OCI-LY1 (cell line): Measurements from ENCODE around the gene NEMF.
"Not testable (repeated sequence)": the region's sequence is repeated elsewhere in the genome, so short reads cannot be mapped to it uniquely, and the experiment has no call there.

ENCODE experiments used
- H2AFZ ChIP-seq: fragments of 200-600 bp; sonication (generic), shearing (Covaris generic); 2 replicates; pipeline ENCODE4 v1.6.0; 2014; ENCODE audit warnings: antibody characterized with exemption, mild to moderate bottlenecking, low read length
- H3F3A ChIP-seq: fragments of 200-600 bp; sonication (generic), shearing (Covaris generic); 2 replicates; pipeline ENCODE4 v1.6.0; 2014; ENCODE audit warnings: mild to moderate bottlenecking, antibody characterized with exemption, low read length, moderate library complexity; ENCODE audit not compliant: insufficient read depth
- H3K27ac ChIP-seq: fragments of 200-600 bp; sonication (generic); 2 replicates; pipeline ENCODE4 v1.5.1; 2014; ENCODE audit warnings: low read length, mixed run types, mild to moderate bottlenecking, low read depth; ENCODE audit not compliant: poor library complexity, severe bottlenecking
- H3K27me3 ChIP-seq: fragments of 200-600 bp; sonication (generic); 2 replicates; pipeline ENCODE4 v1.6.0; 2014; ENCODE audit warnings: antibody characterized with exemption, mild to moderate bottlenecking, low read length, moderate library complexity; ENCODE audit not compliant: insufficient read depth
- H3K36me3 ChIP-seq: fragments of 200-600 bp; sonication (generic); 2 replicates; pipeline ENCODE4 v1.6.1; 2014; ENCODE audit warnings: mild to moderate bottlenecking, antibody characterized with exemption, low read length, moderate library complexity, mixed read lengths; ENCODE audit not compliant: insufficient read depth
- H3K4me1 ChIP-seq: fragments of 200-600 bp; sonication (generic); 2 replicates; pipeline ENCODE4 v1.5.1; 2014; ENCODE audit warnings: mild to moderate bottlenecking, low read length, moderate library complexity; ENCODE audit not compliant: insufficient read depth, severe bottlenecking
- H3K4me2 ChIP-seq: fragments of 200-600 bp; sonication (generic), shearing (Covaris generic); 2 replicates; pipeline ENCODE4 v1.6.1; 2014; ENCODE audit warnings: low read length
- H3K4me3 ChIP-seq: fragments of 200-600 bp; sonication (generic); 2 replicates; pipeline ENCODE4 v1.5.1; 2014; ENCODE audit warnings: low read length, low read depth, mild to moderate bottlenecking, mixed read lengths; ENCODE audit not compliant: poor library complexity, severe bottlenecking
- H3K79me2 ChIP-seq: fragments of 200-600 bp; shearing (Covaris generic); 2 replicates; pipeline ENCODE4 v1.6.1; 2016; ENCODE audit warnings: mixed run types, low read length, mixed read lengths; ENCODE audit not compliant: insufficient read depth
- H3K9ac ChIP-seq: fragments of 200-600 bp; sonication (generic), shearing (Covaris generic); 2 replicates; pipeline ENCODE4 v1.6.1; 2014; ENCODE audit warnings: mild to moderate bottlenecking, low read length, mixed read lengths
- H3K9me2 ChIP-seq: fragments of 200-600 bp; sonication (generic), shearing (Covaris generic); 2 replicates; pipeline ENCODE4 v1.6.1; 2014; ENCODE audit warnings: low read depth, mild to moderate bottlenecking, low read length, mixed read lengths
- H3K9me3 ChIP-seq: fragments of 200-600 bp; shearing (Covaris generic); 2 replicates; pipeline ENCODE4 v1.6.1; 2014; ENCODE audit warnings: low read length, mixed read lengths
- H4K20me1 ChIP-seq: fragments of 200-600 bp; sonication (generic), shearing (Covaris generic); 2 replicates; pipeline ENCODE4 v1.6.0; 2016; ENCODE audit warnings: mild to moderate bottlenecking, low read length; ENCODE audit not compliant: insufficient read depth
- EZH2 ChIP-seq: fragments of 200-600 bp; sonication (generic), shearing (Covaris generic); IDR thresholded peaks from 2 replicates; pipeline ENCODE4 v1.8.0; 2017; ENCODE audit warnings: borderline replicate concordance, mixed run types, mild to moderate bottlenecking, antibody characterized with exemption, low read length, moderate library complexity, mixed read lengths
- TF ChIP-seq, protein P1 (sequence below): fragments of 200-600 bp; sonication (generic), shearing (Covaris generic); IDR thresholded peaks from 2 replicates; pipeline ENCODE4 v1.5.1; 2017; ENCODE audit warnings: mild to moderate bottlenecking, antibody characterized with exemption, low read length, moderate library complexity, mixed read lengths

The NEMF gene

DNA sequence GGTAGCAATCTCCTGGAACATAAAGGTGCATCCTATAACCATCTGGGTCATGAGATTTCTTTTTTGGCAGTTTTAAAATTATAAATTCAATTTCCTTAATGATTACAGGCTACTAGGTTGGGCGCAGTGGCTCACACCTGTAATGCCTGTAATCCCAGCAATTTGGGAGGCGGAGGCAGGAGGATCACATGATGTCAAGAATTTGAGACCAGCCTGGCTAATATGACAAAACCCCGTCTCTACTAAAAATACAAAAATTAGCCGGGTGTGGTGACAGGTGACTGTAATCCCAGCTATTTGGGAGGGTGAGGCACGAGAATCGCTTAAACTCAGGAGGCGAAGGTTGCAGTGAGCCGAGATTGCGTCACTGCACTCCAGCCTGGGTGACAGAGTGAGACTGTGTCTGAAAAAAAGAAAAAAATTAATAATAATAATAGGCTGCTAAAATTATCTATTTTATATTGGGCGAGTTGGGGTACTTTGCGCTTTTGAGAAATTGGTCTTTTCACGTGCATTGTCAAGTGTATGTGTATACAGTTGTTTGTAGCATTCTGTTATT, 23.1 kb upstream of the NEMF start:
- no peak overlapping the region for H3K9ac ChIP-seq
- no peaks in the 10 kb centered on the region for H3F3A ChIP-seq
- no peaks in the 10 kb centered on the region for H4K20me1 ChIP-seq
- H3K9me3 ChIP-seq = no peaks in the 10 kb centered on the region
- H3K4me1 ChIP-seq = peaks cover 15% of the 10 kb centered on the region
- no peaks in the 10 kb centered on the region for H3K9me2 ChIP-seq
- H3K27ac ChIP-seq = no peak overlapping the region
- H3K36me3 ChIP-seq = no peaks in the 10 kb centered on the region
- TF ChIP-seq, protein P1, sequence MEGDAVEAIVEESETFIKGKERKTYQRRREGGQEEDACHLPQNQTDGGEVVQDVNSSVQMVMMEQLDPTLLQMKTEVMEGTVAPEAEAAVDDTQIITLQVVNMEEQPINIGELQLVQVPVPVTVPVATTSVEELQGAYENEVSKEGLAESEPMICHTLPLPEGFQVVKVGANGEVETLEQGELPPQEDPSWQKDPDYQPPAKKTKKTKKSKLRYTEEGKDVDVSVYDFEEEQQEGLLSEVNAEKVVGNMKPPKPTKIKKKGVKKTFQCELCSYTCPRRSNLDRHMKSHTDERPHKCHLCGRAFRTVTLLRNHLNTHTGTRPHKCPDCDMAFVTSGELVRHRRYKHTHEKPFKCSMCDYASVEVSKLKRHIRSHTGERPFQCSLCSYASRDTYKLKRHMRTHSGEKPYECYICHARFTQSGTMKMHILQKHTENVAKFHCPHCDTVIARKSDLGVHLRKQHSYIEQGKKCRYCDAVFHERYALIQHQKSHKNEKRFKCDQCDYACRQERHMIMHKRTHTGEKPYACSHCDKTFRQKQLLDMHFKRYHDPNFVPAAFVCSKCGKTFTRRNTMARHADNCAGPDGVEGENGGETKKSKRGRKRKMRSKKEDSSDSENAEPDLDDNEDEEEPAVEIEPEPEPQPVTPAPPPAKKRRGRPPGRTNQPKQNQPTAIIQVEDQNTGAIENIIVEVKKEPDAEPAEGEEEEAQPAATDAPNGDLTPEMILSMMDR = no peak
- no peak for TF ChIP-seq EZH2
- H3K4me2 ChIP-seq = no peak overlapping the region
- no peak overlapping the region for H2AFZ ChIP-seq
- no peaks in the 10 kb centered on the region for H3K79me2 ChIP-seq
- H3K27me3 ChIP-seq = no peaks in the 10 kb centered on the region
- H3K4me3 ChIP-seq = no peak overlapping the region

DNA sequence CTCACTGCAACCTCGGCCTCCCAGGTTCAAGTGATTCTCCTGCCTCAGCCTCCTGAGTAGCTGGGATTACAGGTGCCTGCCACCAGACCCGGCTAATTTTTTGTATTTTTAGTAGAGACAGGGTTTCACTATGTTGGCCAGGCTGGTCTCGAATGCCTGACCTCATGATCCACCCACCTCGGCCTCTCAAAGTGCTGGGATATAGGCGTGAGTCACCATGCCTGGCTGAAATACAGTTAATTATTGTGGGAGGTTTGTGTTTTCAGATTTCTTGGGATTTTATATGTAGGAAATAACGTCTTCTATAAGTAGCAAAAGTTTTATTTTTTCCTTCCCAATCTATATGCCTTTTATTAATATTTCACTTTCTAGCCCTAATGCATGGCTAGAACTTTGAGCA, 21.0 kb upstream of the NEMF start:
- not testable (repeated sequence) for H3K4me3 ChIP-seq, H3F3A ChIP-seq, H3K36me3 ChIP-seq, H3K9ac ChIP-seq, H3K9me2 ChIP-seq, H3K9me3 ChIP-seq, H4K20me1 ChIP-seq, H3K4me2 ChIP-seq, H2AFZ ChIP-seq, H3K27me3 ChIP-seq, H3K27ac ChIP-seq, H3K79me2 ChIP-seq
- H3K4me1 ChIP-seq = peaks cover 18% of the 10 kb centered on the region

- no peaks in the 10 kb centered on the region for H4K20me1 ChIP-seq
- H3K36me3 ChIP-seq = no peaks in the 10 kb centered on the region
- TF ChIP-seq, protein P1 = no peak
- no peak for TF ChIP-seq EZH2
- H3K4me2 ChIP-seq = no peak overlapping the region
- no peaks in the 10 kb centered on the region for H3K9me3 ChIP-seq
- H3K9ac ChIP-seq = no peak overlapping the region
- H3K27me3 ChIP-seq = no peaks in the 10 kb centered on the region
- H3K9me2 ChIP-seq = no peaks in the 10 kb centered on the region
- peaks cover 27% of the 10 kb centered on the region for H3K4me1 ChIP-seq
- no peaks in the 10 kb centered on the region for H3K79me2 ChIP-seq
- no peak overlapping the region for H2AFZ ChIP-seq
- H3F3A ChIP-seq = no peaks in the 10 kb centered on the region
- H3K4me3 ChIP-seq = no peak overlapping the region
- H3K27ac ChIP-seq = peak overlapping the region; percentile 75
Measured at GRCh38 chr14:49870908-49871307, 18.3 kb upstream of the NEMF start.

GRCh38 chr14:49868720-49869114, 16.1 kb upstream of the NEMF start:
- H3K4me3 ChIP-seq = peak overlapping the region; percentile 62
- H3K79me2 ChIP-seq = no peaks in the 10 kb centered on the region
- H3K36me3 ChIP-seq = no peaks in the 10 kb centered on the region
- H4K20me1 ChIP-seq = no peaks in the 10 kb centered on the region
- no peaks in the 10 kb centered on the region for H3K27me3 ChIP-seq
- peaks cover 45% of the 10 kb centered on the region for H3K4me1 ChIP-seq
- H2AFZ ChIP-seq = no peak overlapping the region
- TF ChIP-seq EZH2 = no peak
- TF ChIP-seq, protein P1 = no peak
- H3K9ac ChIP-seq = peak overlapping the region; percentile 61
- H3F3A ChIP-seq = 0 out of 2 replicates have a peak, but pooled peaks cover 4% of the 10 kb centered on the region
- H3K9me3 ChIP-seq = no peaks in the 10 kb centered on the region
- peak overlapping the region; percentile 90 for H3K27ac ChIP-seq
- no peaks in the 10 kb centered on the region for H3K9me2 ChIP-seq
- peak overlapping the region; percentile 82 for H3K4me2 ChIP-seq
